ENCODE results near the gene FGF8.

The FGF8 gene

DNA sequence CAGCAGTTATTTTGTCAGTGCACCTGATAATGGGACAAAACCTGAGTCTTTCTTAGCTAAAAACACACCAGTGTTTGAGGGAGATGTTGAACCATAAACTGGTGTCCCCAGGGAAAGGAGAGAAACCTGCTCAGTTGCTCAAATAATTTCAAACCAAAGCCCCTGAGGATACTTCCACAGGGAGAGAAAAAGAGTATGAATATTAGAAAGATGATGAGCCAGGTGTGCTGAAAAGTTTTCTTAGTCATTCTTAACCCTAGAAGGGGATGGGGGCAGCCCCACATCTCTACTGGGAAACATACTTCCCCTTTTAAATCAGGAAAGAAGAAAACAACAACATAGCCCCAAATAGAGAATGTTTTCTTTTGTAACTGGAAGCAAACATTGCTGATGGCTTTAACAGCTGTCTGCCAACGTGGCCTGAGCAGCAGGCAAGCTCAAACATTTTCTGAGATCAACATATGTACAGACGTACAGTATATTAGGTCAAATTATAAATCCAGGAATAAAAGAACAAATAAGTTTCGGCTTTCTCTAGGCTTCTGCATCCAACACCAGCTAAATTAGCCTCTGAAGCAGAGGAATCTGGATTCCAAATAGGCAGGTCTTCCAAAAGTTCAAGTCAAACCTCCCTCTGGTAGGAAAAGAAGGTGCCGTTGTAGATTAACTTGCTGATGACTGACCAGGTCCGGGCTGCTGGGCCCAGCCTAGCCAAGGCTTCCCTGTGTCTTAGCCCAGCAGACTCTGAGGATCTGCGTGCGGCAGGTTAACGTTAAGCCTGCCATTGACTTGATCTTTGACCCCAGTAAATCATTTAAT lies 50.4 kb downstream of the FGF8 start:
- DNase-seq: no peak

DNA sequence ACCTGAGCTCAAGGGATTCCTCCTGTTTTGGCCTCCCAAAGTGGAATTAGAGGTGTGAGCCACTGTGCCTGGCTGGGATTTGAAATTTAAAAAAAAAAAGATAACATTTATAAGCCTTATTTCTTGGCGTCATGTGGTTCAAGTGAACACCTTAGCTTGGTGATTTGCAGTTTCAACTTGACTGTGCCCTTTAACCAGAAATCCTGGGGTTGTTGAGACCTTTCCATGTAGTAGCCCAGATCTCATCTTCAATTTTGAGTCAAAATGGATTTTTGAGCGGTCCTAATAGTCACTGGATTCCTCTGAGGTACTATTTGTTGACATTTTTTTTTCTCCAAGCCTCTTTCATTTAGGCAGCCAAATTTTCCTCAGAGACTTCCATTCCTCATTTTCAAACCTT lies 51.5 kb downstream of the FGF8 start:
- no peak for DNase-seq

DNA sequence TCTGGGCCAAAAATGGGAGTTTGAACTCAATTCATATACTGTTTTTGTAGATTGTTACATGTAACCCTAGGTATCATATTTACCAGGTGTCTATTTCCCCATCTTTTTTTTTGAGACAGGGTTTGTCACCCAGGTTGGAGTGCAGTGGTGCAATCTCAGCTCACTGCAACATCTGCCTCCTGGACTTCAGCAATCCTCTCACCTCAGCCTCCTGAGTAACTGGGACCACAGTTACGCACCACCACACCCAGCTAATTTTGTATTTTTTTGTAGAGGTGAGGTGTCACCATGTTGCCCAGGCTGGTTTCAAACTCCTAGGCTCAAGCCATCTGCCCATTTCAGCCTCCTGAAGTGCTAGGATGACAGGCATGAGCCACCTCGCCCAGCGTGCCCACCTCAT lies 52.7 kb downstream of the FGF8 start:
- DNase-seq: no peak

DNA sequence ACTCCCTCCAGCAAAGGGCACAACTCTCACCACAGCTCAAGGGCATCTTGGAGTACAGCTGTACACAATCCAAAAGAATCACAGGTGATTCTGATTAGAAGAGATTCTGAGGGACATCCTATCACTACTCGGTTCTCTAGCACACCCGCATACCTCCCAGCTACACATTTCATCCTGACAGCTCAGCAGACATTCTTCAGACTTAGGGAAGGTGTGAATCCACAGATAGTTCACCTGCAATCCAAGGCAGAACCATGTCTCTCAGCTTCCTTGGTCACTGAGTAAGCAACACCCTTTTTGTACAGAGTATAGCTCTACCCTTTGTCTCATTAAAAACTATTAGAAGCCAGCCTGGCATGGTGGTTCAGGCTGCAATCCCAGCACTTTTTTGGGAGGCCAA lies 54.1 kb downstream of the FGF8 start:
- DNase-seq: no peak

DNA sequence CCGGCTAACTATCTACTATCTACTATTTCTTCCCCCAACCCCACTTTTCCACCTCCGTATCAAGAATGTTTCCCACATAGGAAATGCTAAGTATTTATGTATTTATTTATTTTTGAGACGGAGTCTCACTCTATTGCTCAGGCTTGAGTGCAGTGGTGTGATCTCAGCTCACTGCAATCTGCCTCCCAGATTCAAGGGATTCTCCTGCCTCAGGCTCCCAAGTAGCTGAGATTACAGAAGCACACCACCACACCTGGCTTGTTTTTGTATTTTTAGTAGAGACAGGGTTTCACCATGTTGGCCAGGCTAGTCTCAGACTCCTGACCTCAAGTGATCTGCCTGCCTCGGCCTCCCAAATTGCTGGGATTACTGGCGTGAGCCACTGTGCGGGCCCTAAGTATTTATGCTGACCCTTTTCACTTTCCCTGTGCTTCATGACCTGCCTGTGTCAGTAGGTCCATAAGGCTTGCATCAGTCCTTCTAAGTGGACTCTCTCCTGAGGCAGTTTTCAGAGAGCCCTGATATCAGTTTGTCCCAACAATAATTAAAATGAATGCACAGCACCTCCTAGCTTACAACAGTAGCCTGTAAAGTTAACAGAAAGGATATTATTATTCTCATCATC lies 55.2 kb downstream of the FGF8 start:
- DNase-seq: no peak

Data from CD4-positive, alpha-beta T cell treated with Interleukin-15 for 1 hour (primary cell).